K562 (cell line): Measurements from ENCODE around the gene RAB40B. TPM values are rescaled to one million over a fixed set of nuclear protein-coding genes. Genes with fewer than 3 reads are reported as not detected.

ENCODE experiments used
- IFI16 ChIP-seq: fragments of 250-450 bp; sonication (Bioruptor Pico); IDR thresholded peaks from 2 replicates; pipeline ENCODE4 v2.1.2; 2022; ENCODE audit warnings: mild to moderate bottlenecking, inconsistent platforms
- PRMT5 ChIP-seq: sonication (generic); formaldehyde crosslinking; IDR thresholded peaks from 2 replicates; pipeline ENCODE4 v1.5.0; 2020; ENCODE audit warnings: missing genetic modification reagents
- SIN3B ChIP-seq: fragments of 450-650 bp; IDR thresholded peaks from 2 replicates; pipeline ENCODE4 v1.6.1; 2017; ENCODE audit warnings: low read depth, mild to moderate bottlenecking, moderate library complexity
- TAF1 ChIP-seq: IDR thresholded peaks from 2 replicates; pipeline ENCODE4 v1.6.1; 2011; ENCODE audit warnings: mild to moderate bottlenecking, low read length, moderate library complexity; ENCODE audit not compliant: insufficient read depth, control insufficient read depth, severe bottlenecking; ENCODE audit errors: extremely low read depth
- TRIM24 ChIP-seq, 2 experiments: fragments of 450-650 bp; IDR thresholded peaks; 2 replicates each; pipeline ENCODE4 v1.6.1; 2016
- YBX1 ChIP-seq: fragments of 450-650 bp; IDR thresholded peaks from 2 replicates; pipeline ENCODE4 v1.7.1; 2016; ENCODE audit warnings: mild to moderate bottlenecking
- ZFP36 ChIP-seq: fragments of 150-350 bp; IDR thresholded peaks from 2 replicates; pipeline ENCODE4 v1.6.1; 2018; ENCODE audit warnings: low read length, low read depth; ENCODE audit not compliant: partially characterized antibody
- ZNF717 ChIP-seq: fragments of 250-450 bp; sonication (Bioruptor Pico); IDR thresholded peaks from 2 replicates; pipeline ENCODE4 v1.5.0; 2021
- ZNF75A ChIP-seq: fragments of 450-650 bp; formaldehyde crosslinking; IDR thresholded peaks from 2 replicates; pipeline ENCODE4 v1.4.0; 2020; ENCODE audit warnings: mild to moderate bottlenecking
- polyA plus RNA-seq, 8 experiments: library from polyadenylated mRNA; depleted of rRNA in 4 of 8; stranded (reverse) in 5 of 8; unstranded in 3 of 8; fragments of >200 nt; fragmentation: Nextera tagmentation in 2 of 8; fragmentation: Illumina TruSeq in 1 of 8; extraction: Ambion mirVana in 2 of 8; extraction: Trizol in 1 of 8; gene quantifications; 2 replicates each; pipeline versions ENCODE4 v1.2.1 to v1.2.3, GENCODE V29; 2011 to 2014; ENCODE audit warnings: inconsistent platforms in 1 of 8, missing spikeins in 1 of 8
- total RNA-seq, 7 experiments: library from RNA; depleted of rRNA in 6 of 7; stranded (reverse); fragments of >200 nt in 6 of 7; fragmentation: Illumina TruSeq in 2 of 7; extraction: Trizol in 2 of 7; gene quantifications; 2 replicates each; pipeline versions ENCODE4 v1.2.1 to v1.2.3, GENCODE V29; 2011 to 2021; ENCODE audit warnings: low replicate concordance in 1 of 7
- TF ChIP-seq, protein P1 (sequence below): fragments of 450-650 bp; IDR thresholded peaks from 2 replicates; pipeline ENCODE4 v1.6.1; 2017; ENCODE audit warnings: antibody characterized with exemption, mild to moderate bottlenecking
- TF ChIP-seq, protein P2 (sequence below): IDR thresholded peaks from 2 replicates; pipeline ENCODE4 v1.6.1; 2014; ENCODE audit warnings: antibody characterized with exemption
- TF ChIP-seq, protein P3 (sequence below): sonication (generic); formaldehyde crosslinking; IDR thresholded peaks from 2 replicates; pipeline ENCODE4 v1.8.1; 2023; ENCODE audit warnings: missing genetic modification reagents, mild to moderate bottlenecking, borderline replicate concordance
- TF ChIP-seq, protein P4 (sequence below): sonication (generic); formaldehyde crosslinking; IDR thresholded peaks from 2 replicates; pipeline ENCODE4 v1.8.0; 2022; ENCODE audit warnings: mild to moderate bottlenecking, missing genetic modification reagents

RAB40B gene
- total and polyA plus RNA-seq, 9 of the 15 experiments (the other 6 are each of a cell fraction or from before 2014, with no cell fraction given) = 0.13 to 4.6 (median 1.4) TPM

DNA sequence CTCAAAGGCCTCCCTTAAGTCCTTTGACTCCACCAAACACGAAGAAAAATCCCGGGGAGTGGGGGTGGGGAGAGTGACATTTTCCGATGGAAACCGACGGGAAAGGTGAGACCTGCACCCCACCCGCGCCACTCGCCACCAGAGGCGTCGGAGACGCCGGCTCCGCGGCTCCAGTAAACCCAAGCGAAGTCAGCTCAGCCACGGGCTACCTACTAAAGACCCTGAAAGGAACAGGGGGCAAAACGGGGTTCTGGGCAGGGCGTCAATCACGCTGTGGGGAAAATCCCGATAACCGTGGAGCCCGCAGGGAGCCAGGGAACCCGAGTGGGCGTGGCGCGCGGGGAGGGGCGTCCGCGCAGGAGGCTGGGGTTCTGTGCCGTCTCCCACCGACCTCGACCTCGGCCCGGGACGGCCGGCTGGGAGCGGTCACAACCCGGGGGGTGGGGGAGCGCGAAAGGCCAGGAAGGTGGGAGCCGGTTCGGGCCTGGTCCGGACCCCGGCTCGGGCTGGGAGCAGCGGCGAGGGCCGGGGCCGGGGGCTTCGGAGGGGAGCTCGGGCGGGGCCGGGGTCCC is 50.8 kb downstream of the RAB40B start (continued):
- TF ChIP-seq, protein P1, sequence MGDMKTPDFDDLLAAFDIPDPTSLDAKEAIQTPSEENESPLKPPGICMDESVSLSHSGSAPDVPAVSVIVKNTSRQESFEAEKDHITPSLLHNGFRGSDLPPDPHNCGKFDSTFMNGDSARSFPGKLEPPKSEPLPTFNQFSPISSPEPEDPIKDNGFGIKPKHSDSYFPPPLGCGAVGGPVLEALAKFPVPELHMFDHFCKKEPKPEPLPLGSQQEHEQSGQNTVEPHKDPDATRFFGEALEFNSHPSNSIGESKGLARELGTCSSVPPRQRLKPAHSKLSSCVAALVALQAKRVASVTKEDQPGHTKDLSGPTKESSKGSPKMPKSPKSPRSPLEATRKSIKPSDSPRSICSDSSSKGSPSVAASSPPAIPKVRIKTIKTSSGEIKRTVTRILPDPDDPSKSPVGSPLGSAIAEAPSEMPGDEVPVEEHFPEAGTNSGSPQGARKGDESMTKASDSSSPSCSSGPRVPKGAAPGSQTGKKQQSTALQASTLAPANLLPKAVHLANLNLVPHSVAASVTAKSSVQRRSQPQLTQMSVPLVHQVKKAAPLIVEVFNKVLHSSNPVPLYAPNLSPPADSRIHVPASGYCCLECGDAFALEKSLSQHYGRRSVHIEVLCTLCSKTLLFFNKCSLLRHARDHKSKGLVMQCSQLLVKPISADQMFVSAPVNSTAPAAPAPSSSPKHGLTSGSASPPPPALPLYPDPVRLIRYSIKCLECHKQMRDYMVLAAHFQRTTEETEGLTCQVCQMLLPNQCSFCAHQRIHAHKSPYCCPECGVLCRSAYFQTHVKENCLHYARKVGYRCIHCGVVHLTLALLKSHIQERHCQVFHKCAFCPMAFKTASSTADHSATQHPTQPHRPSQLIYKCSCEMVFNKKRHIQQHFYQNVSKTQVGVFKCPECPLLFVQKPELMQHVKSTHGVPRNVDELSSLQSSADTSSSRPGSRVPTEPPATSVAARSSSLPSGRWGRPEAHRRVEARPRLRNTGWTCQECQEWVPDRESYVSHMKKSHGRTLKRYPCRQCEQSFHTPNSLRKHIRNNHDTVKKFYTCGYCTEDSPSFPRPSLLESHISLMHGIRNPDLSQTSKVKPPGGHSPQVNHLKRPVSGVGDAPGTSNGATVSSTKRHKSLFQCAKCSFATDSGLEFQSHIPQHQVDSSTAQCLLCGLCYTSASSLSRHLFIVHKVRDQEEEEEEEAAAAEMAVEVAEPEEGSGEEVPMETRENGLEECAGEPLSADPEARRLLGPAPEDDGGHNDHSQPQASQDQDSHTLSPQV = no peak
- TF ChIP-seq SIN3B (no peak), ZNF717 (CRISPR knock-in tag) (no peak), TAF1 (no peak), TRIM24 (IDR thresholded peaks at IDR 0.05) (no peak), YBX1 (no peak), IFI16 (CRISPR knock-in tag) (no peak), ZNF75A (no peak), ZFP36 (no peak), PRMT5 (CRISPR knock-in tag) (no peak)
- TF ChIP-seq, protein P2, sequence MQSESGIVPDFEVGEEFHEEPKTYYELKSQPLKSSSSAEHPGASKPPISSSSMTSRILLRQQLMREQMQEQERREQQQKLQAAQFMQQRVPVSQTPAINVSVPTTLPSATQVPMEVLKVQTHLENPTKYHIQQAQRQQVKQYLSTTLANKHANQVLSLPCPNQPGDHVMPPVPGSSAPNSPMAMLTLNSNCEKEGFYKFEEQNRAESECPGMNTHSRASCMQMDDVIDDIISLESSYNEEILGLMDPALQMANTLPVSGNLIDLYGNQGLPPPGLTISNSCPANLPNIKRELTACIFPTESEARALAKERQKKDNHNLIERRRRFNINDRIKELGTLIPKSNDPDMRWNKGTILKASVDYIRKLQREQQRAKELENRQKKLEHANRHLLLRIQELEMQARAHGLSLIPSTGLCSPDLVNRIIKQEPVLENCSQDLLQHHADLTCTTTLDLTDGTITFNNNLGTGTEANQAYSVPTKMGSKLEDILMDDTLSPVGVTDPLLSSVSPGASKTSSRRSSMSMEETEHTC = no peak
- TF ChIP-seq, protein P3, sequence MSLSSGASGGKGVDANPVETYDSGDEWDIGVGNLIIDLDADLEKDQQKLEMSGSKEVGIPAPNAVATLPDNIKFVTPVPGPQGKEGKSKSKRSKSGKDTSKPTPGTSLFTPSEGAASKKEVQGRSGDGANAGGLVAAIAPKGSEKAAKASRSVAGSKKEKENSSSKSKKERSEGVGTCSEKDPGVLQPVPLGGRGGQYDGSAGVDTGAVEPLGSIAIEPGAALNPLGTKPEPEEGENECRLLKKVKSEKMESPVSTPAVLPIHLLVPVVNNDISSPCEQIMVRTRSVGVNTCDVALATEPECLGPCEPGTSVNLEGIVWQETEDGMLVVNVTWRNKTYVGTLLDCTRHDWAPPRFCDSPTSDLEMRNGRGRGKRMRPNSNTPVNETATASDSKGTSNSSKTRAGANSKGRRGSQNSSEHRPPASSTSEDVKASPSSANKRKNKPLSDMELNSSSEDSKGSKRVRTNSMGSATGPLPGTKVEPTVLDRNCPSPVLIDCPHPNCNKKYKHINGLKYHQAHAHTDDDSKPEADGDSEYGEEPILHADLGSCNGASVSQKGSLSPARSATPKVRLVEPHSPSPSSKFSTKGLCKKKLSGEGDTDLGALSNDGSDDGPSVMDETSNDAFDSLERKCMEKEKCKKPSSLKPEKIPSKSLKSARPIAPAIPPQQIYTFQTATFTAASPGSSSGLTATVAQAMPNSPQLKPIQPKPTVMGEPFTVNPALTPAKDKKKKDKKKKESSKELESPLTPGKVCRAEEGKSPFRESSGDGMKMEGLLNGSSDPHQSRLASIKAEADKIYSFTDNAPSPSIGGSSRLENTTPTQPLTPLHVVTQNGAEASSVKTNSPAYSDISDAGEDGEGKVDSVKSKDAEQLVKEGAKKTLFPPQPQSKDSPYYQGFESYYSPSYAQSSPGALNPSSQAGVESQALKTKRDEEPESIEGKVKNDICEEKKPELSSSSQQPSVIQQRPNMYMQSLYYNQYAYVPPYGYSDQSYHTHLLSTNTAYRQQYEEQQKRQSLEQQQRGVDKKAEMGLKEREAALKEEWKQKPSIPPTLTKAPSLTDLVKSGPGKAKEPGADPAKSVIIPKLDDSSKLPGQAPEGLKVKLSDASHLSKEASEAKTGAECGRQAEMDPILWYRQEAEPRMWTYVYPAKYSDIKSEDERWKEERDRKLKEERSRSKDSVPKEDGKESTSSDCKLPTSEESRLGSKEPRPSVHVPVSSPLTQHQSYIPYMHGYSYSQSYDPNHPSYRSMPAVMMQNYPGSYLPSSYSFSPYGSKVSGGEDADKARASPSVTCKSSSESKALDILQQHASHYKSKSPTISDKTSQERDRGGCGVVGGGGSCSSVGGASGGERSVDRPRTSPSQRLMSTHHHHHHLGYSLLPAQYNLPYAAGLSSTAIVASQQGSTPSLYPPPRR (CRISPR knock-in tag) = no peak
- TF ChIP-seq, protein P4, sequence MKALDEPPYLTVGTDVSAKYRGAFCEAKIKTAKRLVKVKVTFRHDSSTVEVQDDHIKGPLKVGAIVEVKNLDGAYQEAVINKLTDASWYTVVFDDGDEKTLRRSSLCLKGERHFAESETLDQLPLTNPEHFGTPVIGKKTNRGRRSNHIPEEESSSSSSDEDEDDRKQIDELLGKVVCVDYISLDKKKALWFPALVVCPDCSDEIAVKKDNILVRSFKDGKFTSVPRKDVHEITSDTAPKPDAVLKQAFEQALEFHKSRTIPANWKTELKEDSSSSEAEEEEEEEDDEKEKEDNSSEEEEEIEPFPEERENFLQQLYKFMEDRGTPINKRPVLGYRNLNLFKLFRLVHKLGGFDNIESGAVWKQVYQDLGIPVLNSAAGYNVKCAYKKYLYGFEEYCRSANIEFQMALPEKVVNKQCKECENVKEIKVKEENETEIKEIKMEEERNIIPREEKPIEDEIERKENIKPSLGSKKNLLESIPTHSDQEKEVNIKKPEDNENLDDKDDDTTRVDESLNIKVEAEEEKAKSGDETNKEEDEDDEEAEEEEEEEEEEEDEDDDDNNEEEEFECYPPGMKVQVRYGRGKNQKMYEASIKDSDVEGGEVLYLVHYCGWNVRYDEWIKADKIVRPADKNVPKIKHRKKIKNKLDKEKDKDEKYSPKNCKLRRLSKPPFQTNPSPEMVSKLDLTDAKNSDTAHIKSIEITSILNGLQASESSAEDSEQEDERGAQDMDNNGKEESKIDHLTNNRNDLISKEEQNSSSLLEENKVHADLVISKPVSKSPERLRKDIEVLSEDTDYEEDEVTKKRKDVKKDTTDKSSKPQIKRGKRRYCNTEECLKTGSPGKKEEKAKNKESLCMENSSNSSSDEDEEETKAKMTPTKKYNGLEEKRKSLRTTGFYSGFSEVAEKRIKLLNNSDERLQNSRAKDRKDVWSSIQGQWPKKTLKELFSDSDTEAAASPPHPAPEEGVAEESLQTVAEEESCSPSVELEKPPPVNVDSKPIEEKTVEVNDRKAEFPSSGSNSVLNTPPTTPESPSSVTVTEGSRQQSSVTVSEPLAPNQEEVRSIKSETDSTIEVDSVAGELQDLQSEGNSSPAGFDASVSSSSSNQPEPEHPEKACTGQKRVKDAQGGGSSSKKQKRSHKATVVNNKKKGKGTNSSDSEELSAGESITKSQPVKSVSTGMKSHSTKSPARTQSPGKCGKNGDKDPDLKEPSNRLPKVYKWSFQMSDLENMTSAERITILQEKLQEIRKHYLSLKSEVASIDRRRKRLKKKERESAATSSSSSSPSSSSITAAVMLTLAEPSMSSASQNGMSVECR (CRISPR knock-in tag) = peak; percentile 46; the same call in 1 of the 2 replicates
